WTC11 (cell line): ENCODE measurements around the gene MAST4. TPM values are rescaled to one million over a fixed set of nuclear protein-coding genes. Genes with fewer than 3 reads are reported as not detected.

Source experiments
- ATAC-seq: fragments of 200-7000 bp; cut with Tn5 transposase; 2 replicates; pipeline ENCODE4 v1.10.0; 2021; ENCODE audit warnings: mild to moderate bottlenecking, moderate library complexity
- CTCF ChIA-PET: fragments of 300-600 bp; sonication (Branson Sonifier 250); formaldehyde crosslinking; loops from one replicate; lab custom pipeline; 2021; ENCODE audit warnings: antibody characterized with exemption; lab: Charles Lee
- POLR2A ChIA-PET: fragments of 350-600 bp; sonication (Branson Sonifier 250); formaldehyde crosslinking; loops from one replicate; lab custom pipeline; 2021; ENCODE audit warnings: antibody characterized with exemption; lab: Charles Lee
- DNase-seq: peaks from one replicate; pipeline ENCODE4 v3.0.0; 2021; ENCODE audit warnings: low spot score
- H3K27ac Mint-ChIP-seq: 2 replicates; pipeline ENCODE4 v1.8.0; 2021; ENCODE audit warnings: mixed read lengths
- H3K27me3 Mint-ChIP-seq: 2 replicates; pipeline ENCODE4 v1.8.0; 2021; ENCODE audit warnings: low read depth, mild to moderate bottlenecking, moderate library complexity, mixed read lengths
- H3K36me3 Mint-ChIP-seq: 2 replicates; pipeline ENCODE4 v1.8.0; 2021; ENCODE audit warnings: mixed read lengths
- H3K4me1 Mint-ChIP-seq: 2 replicates; pipeline ENCODE4 v1.8.0; 2022; ENCODE audit warnings: mixed read lengths
- H3K4me3 Mint-ChIP-seq: 2 replicates; pipeline ENCODE4 v1.8.0; 2021; ENCODE audit warnings: mild to moderate bottlenecking, moderate library complexity, mixed read lengths
- H3K9me3 Mint-ChIP-seq: 2 replicates; pipeline ENCODE4 v1.8.0; 2021; ENCODE audit warnings: mixed read lengths
- AFF4 ChIP-seq: sonication (generic); formaldehyde crosslinking; IDR thresholded peaks from 2 replicates; pipeline ENCODE4 v1.8.1; 2023; ENCODE audit warnings: mild to moderate bottlenecking, missing genetic modification reagents, borderline replicate concordance
- ARID4B ChIP-seq: sonication (generic); formaldehyde crosslinking; IDR thresholded peaks from 2 replicates; pipeline ENCODE4 v1.8.0; 2023; ENCODE audit warnings: missing genetic modification reagents, mild to moderate bottlenecking, borderline replicate concordance
- ATF6 ChIP-seq: sonication (generic); formaldehyde crosslinking; IDR thresholded peaks from 2 replicates; pipeline ENCODE4 v1.8.1; 2023; ENCODE audit warnings: mild to moderate bottlenecking, missing genetic modification reagents
- ETV6 ChIP-seq: sonication (generic); formaldehyde crosslinking; IDR thresholded peaks from 2 replicates; pipeline ENCODE4 v1.8.1; 2022; ENCODE audit warnings: mild to moderate bottlenecking, missing genetic modification reagents
- KAT7 ChIP-seq: sonication (generic); formaldehyde crosslinking; IDR thresholded peaks from 2 replicates; pipeline ENCODE4 v1.8.1; 2023; ENCODE audit warnings: missing genetic modification reagents, mild to moderate bottlenecking, borderline replicate concordance
- MLX ChIP-seq: sonication (generic); formaldehyde crosslinking; IDR thresholded peaks from 2 replicates; pipeline ENCODE4 v1.8.1; 2023; ENCODE audit warnings: mild to moderate bottlenecking, missing genetic modification reagents, moderate library complexity
- MYBL2 ChIP-seq: sonication (generic); formaldehyde crosslinking; IDR thresholded peaks from 2 replicates; pipeline ENCODE4 v1.8.1; 2023; ENCODE audit warnings: mild to moderate bottlenecking, moderate library complexity, missing genetic modification reagents
- NR2C2 ChIP-seq: sonication (generic); formaldehyde crosslinking; IDR thresholded peaks from 2 replicates; pipeline ENCODE4 v1.8.0; 2022; ENCODE audit warnings: mild to moderate bottlenecking, missing genetic modification reagents
- NR3C1 ChIP-seq: sonication (generic); formaldehyde crosslinking; conservative IDR thresholded peaks from 2 replicates; pipeline ENCODE4 v1.8.1; 2023; ENCODE audit warnings: low read depth, mild to moderate bottlenecking, missing genetic modification reagents
- OVOL2 ChIP-seq: fragments of 250-450 bp; sonication (Bioruptor Pico); IDR thresholded peaks from 2 replicates; pipeline ENCODE4 v1.9.0; 2021; ENCODE audit warnings: mild to moderate bottlenecking, borderline replicate concordance
- RORB ChIP-seq: fragments of 250-450 bp; sonication (Bioruptor Pico); IDR thresholded peaks from 2 replicates; pipeline ENCODE4 v1.9.0; 2021; ENCODE audit warnings: mild to moderate bottlenecking
- SP1 ChIP-seq: sonication (generic); formaldehyde crosslinking; conservative IDR thresholded peaks from 2 replicates; pipeline ENCODE4 v1.8.1; 2022; ENCODE audit warnings: missing genetic modification reagents
- USF1 ChIP-seq: sonication (generic); formaldehyde crosslinking; IDR thresholded peaks from 2 replicates; pipeline ENCODE4 v1.8.0; 2022; ENCODE audit warnings: mild to moderate bottlenecking, missing genetic modification reagents
- ZBTB21 ChIP-seq: sonication (generic); formaldehyde crosslinking; IDR thresholded peaks from 2 replicates; pipeline ENCODE4 v1.8.1; 2023; ENCODE audit warnings: mild to moderate bottlenecking, missing genetic modification reagents, borderline replicate concordance
- ZBTB43 ChIP-seq: sonication (generic); formaldehyde crosslinking; IDR thresholded peaks from 2 replicates; pipeline ENCODE4 v1.8.1; 2023; ENCODE audit warnings: mild to moderate bottlenecking, missing genetic modification reagents
- ZNF317 ChIP-seq: sonication (generic); formaldehyde crosslinking; IDR thresholded peaks from 2 replicates; pipeline ENCODE4 v1.8.1; 2023; ENCODE audit warnings: low read depth, mild to moderate bottlenecking, moderate library complexity, missing genetic modification reagents, borderline replicate concordance
- ZNF416 ChIP-seq: fragments of 250-450 bp; sonication (Bioruptor Pico); IDR thresholded peaks from 2 replicates; pipeline ENCODE4 v1.9.0; 2021; ENCODE audit warnings: mild to moderate bottlenecking, inconsistent platforms
- ZNF425 ChIP-seq: fragments of 250-450 bp; sonication (Bioruptor Pico); conservative IDR thresholded peaks from 2 replicates; pipeline ENCODE4 v1.9.0; 2021; ENCODE audit warnings: mild to moderate bottlenecking
- total RNA-seq: library from RNA; stranded (reverse); gene quantifications from 3 replicates; pipeline ENCODE4 v1.2.3, GENCODE V29; 2021

Gene MAST4
- total RNA-seq, 1 experiment from 2014 or later, result 8.0 TPM

GRCh38 chr5:66889056-66889455 lies 292.9 kb downstream of the MAST4 start (continued):
- TF ChIP-seq ZNF416 (CRISPR knock-in tag), result no peak
- no peak for TF ChIP-seq NR2C2
- TF ChIP-seq ZBTB21, result no peak
- no peak for TF ChIP-seq ZNF317 (CRISPR knock-in tag)
- TF ChIP-seq SP1 (CRISPR knock-in tag), result no peak
- no peak for TF ChIP-seq ZNF425 (CRISPR knock-in tag)
- no peak for TF ChIP-seq ZBTB43 (CRISPR knock-in tag)
- TF ChIP-seq KAT7, result no peak
- TF ChIP-seq, all 79 proteins: peak for 0

GRCh38 chr5:66889524-66889923 lies 293.3 kb downstream of the MAST4 start:
- no peak overlapping the region for H3K4me3 Mint-ChIP-seq
- no peaks in the 10 kb centered on the region for H3K36me3 Mint-ChIP-seq
- DNase-seq, result no peak
- no peaks in the 10 kb centered on the region for H3K27me3 Mint-ChIP-seq
- ATAC-seq, result no peak
- H3K4me1 Mint-ChIP-seq, result peaks cover 20% of the 10 kb centered on the region
- POLR2A ChIA-PET, result interaction anchor here (0.6 kb wide), 1 partner anchor 657 kb away, joined by 4 read pairs; no protein-coding TSS in a partner anchor
- CTCF ChIA-PET, result no interaction called here
- no peaks in the 10 kb centered on the region for H3K9me3 Mint-ChIP-seq
- H3K27ac Mint-ChIP-seq, result no peak overlapping the region
- no peak for TF ChIP-seq ATF6
- no peak for TF ChIP-seq NR3C1 (CRISPR knock-in tag)
- TF ChIP-seq RORB (CRISPR knock-in tag), result no peak
- TF ChIP-seq MLX (CRISPR knock-in tag), result no peak
- TF ChIP-seq AFF4, result no peak
- TF ChIP-seq USF1 (CRISPR knock-in tag), result no peak
- no peak for TF ChIP-seq MYBL2 (CRISPR knock-in tag)
- TF ChIP-seq ARID4B (CRISPR knock-in tag), result no peak
- TF ChIP-seq ZBTB43 (CRISPR knock-in tag), result no peak
- no peak for TF ChIP-seq ETV6 (CRISPR knock-in tag)
- no peak for TF ChIP-seq OVOL2 (CRISPR knock-in tag)
